ENCODE data around the gene PASK.
"Not testable (repeated sequence)": the region's sequence is repeated elsewhere in the genome, so short reads cannot be mapped to it uniquely, and the experiment has no call there.

DNA sequence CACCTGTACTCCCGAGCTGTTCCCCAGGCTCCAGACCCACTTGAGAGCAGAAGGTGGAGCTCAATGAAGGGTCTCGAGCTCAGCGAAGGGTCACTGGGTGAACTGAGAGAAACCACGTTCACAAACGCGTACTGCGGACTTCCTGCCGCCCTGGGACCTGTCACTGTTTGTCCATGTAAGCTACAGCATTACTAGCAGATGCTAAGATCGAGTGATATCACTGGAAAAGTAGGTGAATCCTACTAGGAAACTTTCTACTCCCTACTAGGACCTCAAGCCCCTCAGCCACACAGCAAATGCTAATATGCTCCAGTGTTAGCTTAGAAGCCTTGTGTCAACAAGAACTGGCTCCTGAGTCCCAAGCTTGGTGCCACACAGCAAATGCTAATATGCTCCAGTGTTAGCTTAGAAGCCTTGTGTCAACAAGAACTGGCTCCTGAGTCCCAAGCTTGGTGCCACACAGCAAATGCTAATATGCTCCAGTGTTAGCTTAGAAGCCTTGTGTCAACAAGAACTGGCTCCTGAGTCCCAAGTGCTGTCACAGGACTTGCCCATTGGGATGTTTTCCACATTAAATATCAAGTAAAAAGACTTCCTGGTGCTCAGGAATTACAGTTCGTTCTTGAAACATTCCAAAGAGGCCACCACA, 56.0 kb downstream of the PASK start:
- not testable (repeated sequence) for TF ChIP-seq CTCF, POLR2A (IDR thresholded peaks at IDR 0.05)
